GM13977 (cell line): ENCODE measurements around the gene FCN3.

Experiments
- DNase-seq: peaks from one replicate; pipeline ENCODE4 v3.0.0; 2012; ENCODE audit warnings: low spot score
- in situ Hi-C: fragments of 300-500 bp; cut with MboI; formaldehyde crosslinking; loops from one replicate; pipeline ENCODE4 v1.12.0; 2022; ENCODE audit warnings: low sequenced_read_pairs, low pct_unique_long_range_greater_than_20kb, mixed read lengths, inconsistent platforms; ENCODE audit not compliant: unreplicated experiment
- TF ChIP-seq, protein P1 (sequence below): IDR thresholded peaks from 2 replicates; pipeline ENCODE4 v1.5.1; 2012; ENCODE audit warnings: mild to moderate bottlenecking, control low read depth; ENCODE audit not compliant: insufficient read depth; ENCODE audit errors: extremely low read depth, missing control alignments

The FCN3 gene

GRCh38 chr1:27356619-27357280 is 17.9 kb downstream of the FCN3 start:
- in situ Hi-C loops: no loop called here
- TF ChIP-seq, protein P1, sequence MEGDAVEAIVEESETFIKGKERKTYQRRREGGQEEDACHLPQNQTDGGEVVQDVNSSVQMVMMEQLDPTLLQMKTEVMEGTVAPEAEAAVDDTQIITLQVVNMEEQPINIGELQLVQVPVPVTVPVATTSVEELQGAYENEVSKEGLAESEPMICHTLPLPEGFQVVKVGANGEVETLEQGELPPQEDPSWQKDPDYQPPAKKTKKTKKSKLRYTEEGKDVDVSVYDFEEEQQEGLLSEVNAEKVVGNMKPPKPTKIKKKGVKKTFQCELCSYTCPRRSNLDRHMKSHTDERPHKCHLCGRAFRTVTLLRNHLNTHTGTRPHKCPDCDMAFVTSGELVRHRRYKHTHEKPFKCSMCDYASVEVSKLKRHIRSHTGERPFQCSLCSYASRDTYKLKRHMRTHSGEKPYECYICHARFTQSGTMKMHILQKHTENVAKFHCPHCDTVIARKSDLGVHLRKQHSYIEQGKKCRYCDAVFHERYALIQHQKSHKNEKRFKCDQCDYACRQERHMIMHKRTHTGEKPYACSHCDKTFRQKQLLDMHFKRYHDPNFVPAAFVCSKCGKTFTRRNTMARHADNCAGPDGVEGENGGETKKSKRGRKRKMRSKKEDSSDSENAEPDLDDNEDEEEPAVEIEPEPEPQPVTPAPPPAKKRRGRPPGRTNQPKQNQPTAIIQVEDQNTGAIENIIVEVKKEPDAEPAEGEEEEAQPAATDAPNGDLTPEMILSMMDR: no peak
- DNase-seq: peak; percentile 77

GRCh38 chr1:27356277-27356618 is 18.4 kb downstream of the FCN3 start:
- in situ Hi-C loops: no loop called here

DNA sequence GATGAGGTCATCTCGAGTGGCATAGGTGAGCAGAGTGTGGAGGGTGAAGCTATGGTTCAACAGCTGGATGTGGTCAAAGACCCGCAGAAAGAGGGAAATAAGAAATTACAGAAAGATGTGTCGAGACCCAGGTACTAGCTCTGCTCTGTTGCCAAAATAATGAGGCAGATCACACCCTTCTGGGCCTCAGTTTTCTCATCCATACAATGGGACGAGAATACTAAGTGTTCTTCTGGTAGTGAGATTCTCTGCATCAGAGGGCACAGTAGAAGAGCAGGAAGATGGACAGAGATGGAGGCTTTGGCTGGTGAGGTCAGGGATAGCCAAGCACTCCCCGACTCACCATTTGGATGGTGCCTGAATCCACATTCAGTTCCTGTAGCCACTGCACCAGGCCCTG is 18.9 kb downstream of the FCN3 start:
- in situ Hi-C loops: no loop called here
- TF ChIP-seq, protein P1: no peak
- DNase-seq: no peak

More at GRCh38 chr1:27356277-27356618, 18.4 kb downstream of the FCN3 start:
- no peak for DNase-seq
- TF ChIP-seq, protein P1: no peak

DNA sequence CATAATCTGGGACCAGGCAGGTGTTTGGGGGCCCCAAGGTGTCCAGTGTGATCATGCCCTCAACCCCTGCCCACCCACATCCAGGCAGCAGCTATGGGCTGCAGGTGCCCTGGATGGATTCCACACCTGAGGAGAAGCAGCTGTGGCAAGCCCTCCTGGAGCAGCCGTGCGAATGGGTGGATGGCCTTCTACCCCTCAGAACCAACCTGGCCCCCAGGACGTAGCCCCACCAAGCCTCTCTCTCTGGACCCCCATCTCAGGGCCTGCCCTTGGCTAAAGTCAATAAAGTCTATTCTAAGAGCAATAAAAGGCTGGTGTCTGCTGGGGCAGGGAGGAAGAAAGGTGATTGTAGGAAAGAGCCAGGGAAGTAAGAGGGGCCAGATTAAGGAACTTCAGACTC is 21.0 kb downstream of the FCN3 start:
- no peak for DNase-seq
- in situ Hi-C loops: no loop called here
- TF ChIP-seq, protein P1: no peak

- in situ Hi-C loops: no loop called here
- TF ChIP-seq, protein P1: no peak
- DNase-seq: no peak
These were observed 21.5 kb downstream of the FCN3 start for GRCh38 chr1:27353166-27353565.

GRCh38 chr1:27351541-27352107 is 23.0 kb downstream of the FCN3 start:
- no peak for DNase-seq
- in situ Hi-C loops: no loop called here
- TF ChIP-seq, protein P1: no peak
